Measurements from ENCODE around the gene ANO10.
"Not testable (repeated sequence)": the region's sequence is repeated elsewhere in the genome, so short reads cannot be mapped to it uniquely, and the experiment has no call there.

The ANO10 gene

GRCh38 chr3:43372007-43372740, 249.6 kb downstream of the ANO10 start:
- DNase-seq (ENCODE audit: low spot score): no peak

- no peak for DNase-seq (ENCODE audit: low spot score)
These were observed 250.3 kb downstream of the ANO10 start for GRCh38 chr3:43371494-43371893.

DNA sequence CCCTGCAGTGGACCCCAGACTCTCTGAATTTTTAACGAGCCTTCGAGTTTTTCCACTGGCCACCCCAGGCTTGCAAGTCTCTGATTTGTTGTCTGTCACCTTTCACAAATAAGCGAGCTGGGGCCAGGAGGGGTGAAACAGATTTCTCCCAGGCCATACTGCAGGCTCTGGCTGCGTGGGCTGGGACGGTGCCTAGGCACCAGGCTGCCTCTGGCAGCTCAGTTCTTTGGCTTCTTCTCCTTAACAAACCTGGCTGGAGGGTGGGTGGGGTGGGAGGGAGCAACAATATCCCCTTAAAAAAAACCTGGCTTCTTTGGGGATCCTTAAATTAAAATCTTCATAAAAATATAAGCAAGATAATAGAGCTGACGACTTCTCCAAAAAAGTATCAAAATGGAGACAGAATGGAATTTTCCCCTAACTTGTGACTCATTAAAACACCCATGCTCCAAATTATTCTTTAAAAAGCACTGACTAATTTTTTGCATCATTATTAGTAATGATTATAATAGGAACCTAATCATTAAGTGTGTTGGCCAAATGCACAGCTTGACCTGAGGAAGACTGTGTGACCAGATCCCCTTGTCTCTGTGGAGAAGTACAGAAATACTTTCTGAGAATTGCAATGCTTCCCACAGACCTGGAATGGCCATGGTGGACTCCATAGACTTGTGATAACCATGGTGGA, 251.4 kb downstream of the ANO10 start:
- DNase-seq (ENCODE audit: low spot score): no peak

DNA sequence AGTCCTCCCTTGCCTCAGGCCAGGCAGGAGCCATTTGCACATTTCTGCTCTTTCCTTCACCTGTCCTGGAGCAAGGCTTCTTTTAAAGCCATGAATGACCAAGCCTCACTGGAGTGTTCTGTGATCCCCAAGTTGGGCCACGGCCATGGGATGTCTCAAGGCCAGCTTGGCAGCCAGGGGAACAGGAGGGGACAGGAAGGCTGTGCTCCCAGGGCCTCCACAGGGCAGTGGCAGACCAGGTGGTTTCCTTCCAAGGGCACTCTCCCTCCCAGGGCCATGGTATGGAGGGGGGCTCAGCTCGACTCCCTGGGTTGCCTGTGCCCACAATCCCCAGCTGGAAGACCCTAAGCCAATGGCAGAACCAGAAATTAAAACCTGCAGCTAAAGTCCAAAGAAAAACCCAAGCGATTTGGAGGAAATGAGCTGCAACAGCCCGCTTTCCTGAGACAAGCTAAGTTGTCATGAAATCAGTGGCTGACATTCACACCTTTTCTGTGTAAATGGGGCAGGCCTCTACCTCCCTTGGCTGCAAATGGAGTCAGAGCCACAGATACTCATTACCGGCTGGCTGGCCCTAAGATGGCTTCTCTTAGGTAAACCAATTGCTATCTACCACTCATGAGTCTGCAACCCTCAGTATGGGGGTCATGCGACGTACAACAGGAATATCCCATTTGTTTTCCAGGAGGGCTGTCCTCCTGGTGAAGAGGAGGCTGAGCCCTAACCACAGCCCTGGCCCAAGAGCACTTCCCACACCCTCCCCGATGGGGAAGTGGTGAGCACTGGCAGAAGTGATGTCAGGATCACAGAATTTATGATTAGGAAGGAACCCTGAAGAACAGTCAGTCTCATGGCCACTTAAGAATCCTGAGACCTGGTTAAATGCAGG, 252.2 kb downstream of the ANO10 start:
- no peak for DNase-seq (ENCODE audit: low spot score)

DNA sequence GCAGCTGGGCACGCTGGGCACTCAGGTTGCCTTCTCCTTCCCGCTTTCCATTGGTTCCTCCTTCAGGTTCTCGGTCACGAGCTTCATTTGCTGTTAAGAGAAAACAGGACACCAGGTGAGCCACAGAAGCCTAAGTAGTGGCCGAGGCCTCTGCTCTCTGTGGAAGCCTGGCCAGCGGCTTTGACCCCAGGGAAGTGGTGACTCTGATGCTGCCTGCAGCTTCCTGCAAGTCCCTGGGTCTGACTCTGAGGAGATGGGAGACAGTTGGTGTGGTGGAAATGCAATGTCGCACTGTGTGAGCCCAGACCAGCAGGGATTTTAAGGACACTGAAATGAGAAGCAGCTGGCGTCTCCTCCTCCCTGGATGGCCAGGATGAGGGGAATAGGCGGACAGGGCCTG, 254.9 kb downstream of the ANO10 start:
- DNase-seq (ENCODE audit: low spot score): no peak

- DNase-seq (ENCODE audit: low spot score): no peak
These were observed 255.3 kb downstream of the ANO10 start for GRCh38 chr3:43366481-43366880.

GRCh38 chr3:43365601-43366305, 256.1 kb downstream of the ANO10 start:
- no peak for DNase-seq (ENCODE audit: low spot score)

DNA sequence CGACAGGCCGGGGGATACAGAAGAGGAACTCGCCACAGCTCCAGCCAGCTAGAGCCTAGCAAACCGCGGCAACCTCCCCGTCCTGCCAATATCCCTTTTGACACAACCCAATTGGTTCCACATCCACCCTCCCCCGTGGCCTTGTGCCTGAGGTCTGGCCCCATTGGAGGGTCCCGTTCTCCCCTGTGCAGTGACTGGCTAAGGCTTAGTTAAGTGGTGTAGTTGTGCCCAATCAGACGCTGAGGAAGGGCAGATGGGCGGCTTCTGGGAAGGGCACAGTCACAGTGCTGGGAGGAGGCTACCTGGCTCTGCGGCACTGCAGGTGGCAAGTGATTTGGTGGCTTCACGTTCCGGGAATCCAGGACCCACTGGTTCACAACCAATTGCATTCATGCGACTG, 256.9 kb downstream of the ANO10 start:
- no peak for DNase-seq (ENCODE audit: low spot score)

DNA sequence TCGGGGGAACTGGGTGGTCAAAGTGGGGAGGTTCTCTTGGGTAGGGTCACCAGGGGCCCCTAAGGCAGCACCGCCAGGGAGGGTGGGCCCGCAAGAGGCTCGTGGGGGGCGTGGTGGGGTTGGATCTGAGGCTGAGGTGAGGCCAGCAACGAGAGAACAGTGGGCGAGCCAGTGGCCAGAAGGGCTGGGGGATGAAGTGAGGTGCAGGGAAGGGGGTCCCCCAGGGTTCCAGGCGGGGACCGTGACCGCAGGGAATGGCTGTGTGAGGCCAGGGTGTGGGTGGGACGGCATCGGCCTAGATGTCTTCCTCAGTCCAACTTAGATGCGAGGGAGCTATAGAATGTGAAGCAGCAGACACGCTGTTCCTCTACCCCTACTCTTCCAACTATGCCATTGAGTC, 257.3 kb downstream of the ANO10 start:
- DNase-seq (ENCODE audit: low spot score): no peak

GRCh38 chr3:43363621-43364266, 258.1 kb downstream of the ANO10 start:
- no peak for DNase-seq (ENCODE audit: low spot score)

GRCh38 chr3:43362961-43363360, 258.9 kb downstream of the ANO10 start:
- DNase-seq (ENCODE audit: low spot score): no peak

DNA sequence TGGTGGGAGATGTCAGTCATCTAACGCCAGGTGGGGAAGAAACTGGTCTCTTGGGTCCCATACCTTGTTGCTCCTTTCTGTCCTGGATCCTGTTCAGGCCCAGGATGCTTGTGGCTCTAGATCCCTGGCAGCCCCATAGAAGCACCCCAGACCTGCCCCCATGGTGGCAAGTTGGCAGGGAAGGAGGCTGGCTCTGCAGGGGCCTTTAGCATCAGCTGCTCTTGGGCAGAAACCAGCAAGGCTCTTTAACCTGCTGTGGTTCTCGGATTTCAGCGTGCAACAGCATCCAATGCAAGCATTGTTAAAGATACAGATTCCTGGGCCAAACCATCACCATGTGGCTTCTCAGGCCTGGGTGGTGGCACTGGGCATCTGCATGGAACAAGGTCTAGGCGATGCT, 259.6 kb downstream of the ANO10 start:
- no peak for DNase-seq (ENCODE audit: low spot score)

GRCh38 chr3:43361077-43361476, 260.7 kb downstream of the ANO10 start:
- DNase-seq (ENCODE audit: low spot score): no peak

DNA sequence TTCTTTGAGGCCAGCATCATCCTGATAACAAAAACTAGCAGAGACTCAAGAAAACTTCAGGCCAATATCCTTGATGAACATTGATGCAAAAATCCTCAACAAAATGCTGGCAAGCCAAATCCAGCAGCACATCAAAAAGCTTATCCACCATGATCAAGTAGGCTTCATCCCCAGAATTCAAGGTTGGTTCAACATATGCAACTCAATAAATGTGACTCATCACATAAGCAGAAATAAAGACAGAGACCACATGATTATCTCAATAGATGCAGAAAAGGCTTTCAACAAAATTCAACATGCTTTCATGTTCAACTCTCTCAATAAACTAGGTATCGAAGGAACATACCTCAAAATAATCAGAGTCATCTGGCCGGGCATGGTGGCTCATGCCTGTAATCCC, 265.8 kb downstream of the ANO10 start:
- not testable (repeated sequence) for DNase-seq (ENCODE audit: low spot score)

GRCh38 chr3:43353923-43354670, 267.7 kb downstream of the ANO10 start:
- no peak for DNase-seq (ENCODE audit: low spot score)

DNA sequence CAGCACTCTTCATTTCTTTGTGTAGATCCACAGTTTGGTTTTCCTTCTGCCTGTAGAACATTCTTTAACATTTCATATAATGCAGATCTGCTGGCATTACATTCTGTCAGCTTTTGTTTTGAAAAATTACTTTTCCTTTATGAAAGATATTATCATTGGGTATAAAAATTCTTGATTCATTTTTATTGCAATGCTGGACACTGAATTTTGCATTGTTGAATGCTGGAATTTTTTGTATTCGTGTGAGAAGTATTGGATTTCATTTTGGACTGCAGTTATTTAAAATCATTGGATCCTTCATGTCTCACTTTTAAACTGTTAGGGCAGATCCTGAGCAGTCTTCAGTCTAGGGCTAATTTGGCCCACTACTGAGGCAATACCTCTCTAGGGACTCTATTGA, 268.4 kb downstream of the ANO10 start:
- DNase-seq (ENCODE audit: low spot score): no peak

DNA sequence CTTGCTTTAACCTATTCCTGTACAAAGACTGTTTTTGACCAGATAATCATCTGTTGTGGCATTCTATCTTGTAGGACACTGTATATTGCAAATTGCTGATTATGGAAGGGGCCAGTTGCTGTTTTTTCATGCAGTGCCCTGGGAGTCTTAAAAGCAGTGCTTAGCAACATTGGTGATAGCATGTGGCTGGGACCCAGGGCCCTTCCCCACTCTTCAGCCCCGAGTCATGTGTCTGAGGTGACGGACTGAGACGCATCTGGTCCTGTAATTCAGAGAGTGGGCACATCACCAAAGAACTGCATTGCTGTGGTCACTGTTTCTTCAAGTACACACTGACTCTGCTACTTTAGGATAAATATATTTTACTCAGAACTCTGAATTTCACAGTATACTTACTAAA, 272.1 kb downstream of the ANO10 start:
- no peak for DNase-seq (ENCODE audit: low spot score)

DNA sequence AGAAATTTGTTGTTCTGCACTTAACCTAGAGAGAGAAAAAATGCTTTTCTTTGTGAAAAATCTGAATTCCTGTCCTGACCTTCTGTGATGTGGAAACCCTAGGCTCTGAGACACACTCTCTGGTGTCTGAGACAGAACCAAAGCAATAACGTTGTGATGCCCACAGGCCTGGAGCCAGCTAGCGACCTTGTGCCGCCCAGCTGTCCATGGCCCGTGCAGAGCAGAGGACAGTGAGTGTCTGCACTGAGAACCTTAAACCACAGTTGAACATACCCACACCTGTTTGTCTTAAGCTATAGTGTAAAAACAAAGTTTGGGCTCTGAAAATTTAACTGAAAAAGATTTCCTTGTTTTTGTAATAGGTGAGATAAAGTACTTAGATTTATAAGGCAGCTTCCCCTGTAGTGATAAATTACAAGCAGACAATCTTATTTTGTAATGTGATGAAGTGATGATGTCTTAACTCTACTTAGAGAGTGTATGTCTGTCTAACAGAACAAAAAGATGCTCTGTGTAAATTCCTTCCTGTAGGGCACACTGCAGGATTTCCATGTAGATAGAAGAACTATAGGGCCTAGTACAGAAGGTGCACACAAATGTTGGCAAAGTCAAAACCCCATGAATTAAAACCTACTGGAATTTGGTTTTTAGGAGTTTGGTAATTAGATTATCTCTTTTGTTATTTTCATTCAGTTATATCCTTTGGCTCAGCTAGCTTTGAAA, 272.8 kb downstream of the ANO10 start:
- DNase-seq (ENCODE audit: low spot score): no peak

GRCh38 chr3:43348350-43348749, 273.5 kb downstream of the ANO10 start:
- no peak for DNase-seq (ENCODE audit: low spot score)

- DNase-seq (ENCODE audit: low spot score): no peak
These were observed 274.0 kb downstream of the ANO10 start for GRCh38 chr3:43347774-43348173.
